ENCODE data around the gene ZNHIT6. TPM values are rescaled to one million over a fixed set of nuclear protein-coding genes. Genes with fewer than 3 reads are reported as not detected.
A peak's percentile ranks its signal among the peaks of the same experiment; 100 is the strongest.
"Not testable (repeated sequence)": the region's sequence is repeated elsewhere in the genome, so short reads cannot be mapped to it uniquely, and the experiment has no call there.

ZNHIT6 gene
- total RNA-seq, 1 donor from 2014 or later, result 30.7 TPM

- no peak for DNase-seq (ENCODE audit: low spot score)
Measured at GRCh38 chr1:85672031-85672660, 36.1 kb downstream of the ZNHIT6 start.

DNA sequence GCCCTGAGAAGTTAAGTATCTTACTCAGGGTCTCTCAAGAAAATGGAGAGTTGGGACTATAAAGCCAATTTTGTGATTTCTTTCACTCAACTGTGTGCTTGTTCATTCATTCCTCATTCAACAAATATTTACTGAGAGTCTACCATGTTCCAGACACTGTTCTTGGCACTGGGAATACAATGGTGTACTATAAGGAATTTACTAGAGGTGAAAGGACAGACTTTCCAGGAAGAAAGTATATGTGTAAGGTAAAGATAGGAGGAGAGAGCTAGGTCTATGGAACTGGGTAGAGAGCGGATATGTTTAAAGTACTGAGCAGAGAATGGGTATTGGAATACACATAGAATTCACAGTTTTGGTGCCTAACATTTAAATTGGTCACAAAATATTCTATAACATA is 42.3 kb downstream of the ZNHIT6 start:
- DNase-seq (ENCODE audit: low spot score), result no peak

GRCh38 chr1:85663382-85663781 is 44.9 kb downstream of the ZNHIT6 start:
- DNase-seq (ENCODE audit: low spot score), result no peak

GRCh38 chr1:85661767-85662166 is 46.5 kb downstream of the ZNHIT6 start:
- DNase-seq (ENCODE audit: low spot score), result no peak

DNA sequence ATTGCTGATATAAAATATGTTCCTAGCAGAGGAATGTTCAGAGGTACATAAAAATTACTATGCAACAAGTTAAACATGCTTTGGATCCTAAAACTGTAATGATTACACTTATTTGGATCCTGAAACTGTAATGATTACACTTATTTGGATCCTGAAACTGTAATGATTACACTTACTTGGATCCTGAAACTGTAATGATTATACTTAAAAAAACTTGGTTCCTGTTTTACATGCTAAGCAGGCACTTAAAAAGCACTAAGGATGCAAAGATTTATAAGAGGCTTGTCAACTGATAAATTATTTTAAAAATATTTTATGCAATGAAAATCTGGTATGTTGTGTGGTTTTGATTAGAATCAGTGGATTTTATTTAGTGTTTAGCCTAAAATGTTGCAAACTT is 47.7 kb downstream of the ZNHIT6 start:
- DNase-seq (ENCODE audit: low spot score), result no peak

DNA sequence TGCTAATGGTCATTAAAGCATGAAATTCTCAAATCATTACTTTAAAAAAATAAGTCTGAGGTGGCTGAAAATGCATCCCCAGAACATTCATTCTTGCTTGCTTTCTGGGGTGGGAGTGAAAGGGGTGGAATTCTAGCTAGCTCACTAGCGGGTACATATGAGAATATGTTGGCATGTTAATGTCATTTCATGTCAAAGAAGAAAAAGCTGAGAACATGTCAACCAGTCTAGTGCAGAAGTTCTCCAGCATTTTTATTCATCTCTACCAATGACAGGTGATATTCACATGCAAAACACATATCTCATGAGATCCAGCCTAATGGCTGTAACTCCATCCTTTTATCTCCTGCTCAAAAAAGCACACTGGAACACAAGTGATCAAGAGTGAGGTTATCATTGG is 49.1 kb downstream of the ZNHIT6 start:
- no peak for DNase-seq (ENCODE audit: low spot score)

GRCh38 chr1:85656948-85657347 is 51.3 kb downstream of the ZNHIT6 start:
- no peak for DNase-seq (ENCODE audit: low spot score)

- DNase-seq (ENCODE audit: low spot score), result no peak
Measured at GRCh38 chr1:85656256-85656655, 52.0 kb downstream of the ZNHIT6 start.

DNA sequence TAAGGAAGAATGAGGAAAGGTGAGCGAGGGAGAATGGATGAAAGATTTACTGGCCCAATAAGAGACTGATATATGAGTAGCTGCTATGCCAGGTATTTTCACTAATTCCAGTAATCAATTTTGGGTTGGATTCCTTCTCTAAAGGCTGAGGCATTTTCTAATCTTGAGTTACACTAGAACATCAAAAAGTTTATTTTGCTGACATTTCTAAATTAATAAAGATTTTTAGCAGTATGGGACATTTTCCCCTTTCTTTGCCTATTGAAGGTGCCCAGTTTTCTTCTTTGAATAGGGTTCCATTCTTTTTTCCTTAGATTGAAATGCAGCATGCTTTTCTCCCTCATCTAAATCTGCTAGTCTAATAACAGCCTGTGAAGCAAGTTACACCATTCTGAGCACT is 52.9 kb downstream of the ZNHIT6 start:
- DNase-seq (ENCODE audit: low spot score), result no peak

DNA sequence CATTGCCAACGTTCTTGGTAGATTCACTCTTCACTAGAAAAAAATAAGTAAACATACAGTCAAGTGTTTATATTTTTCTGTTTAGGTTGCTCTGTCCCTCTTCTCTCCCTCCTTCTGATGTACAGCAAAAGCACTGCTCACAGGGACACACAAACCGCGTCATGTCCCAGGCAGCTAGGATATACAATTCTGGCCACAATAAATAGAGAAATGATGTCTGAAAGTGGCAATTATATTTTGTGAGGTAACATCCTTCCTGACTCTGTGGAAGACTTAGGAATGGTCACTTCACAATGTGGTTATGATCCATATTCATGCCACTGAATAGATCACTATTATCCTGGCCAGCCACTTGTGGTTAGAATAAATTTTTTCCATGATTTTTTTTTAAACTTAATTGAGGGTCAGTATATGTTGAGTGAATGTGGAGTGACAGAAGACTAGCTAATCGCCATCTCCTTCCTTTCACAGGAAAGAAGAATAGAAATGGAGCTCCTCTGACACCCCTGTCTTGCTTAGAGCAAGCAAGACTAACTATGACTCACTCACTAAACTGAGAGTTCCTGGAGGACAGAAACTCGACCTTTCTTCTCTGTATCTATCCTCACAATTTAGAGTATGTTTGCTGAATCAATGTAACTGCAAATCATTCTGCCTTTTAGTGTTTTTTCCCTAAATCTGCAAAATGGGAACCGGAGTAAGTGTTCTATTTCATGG is 54.0 kb downstream of the ZNHIT6 start:
- DNase-seq (ENCODE audit: low spot score), result no peak

- no peak for DNase-seq (ENCODE audit: low spot score)
Measured at GRCh38 chr1:85652327-85652726, 55.9 kb downstream of the ZNHIT6 start.

- no peak for DNase-seq (ENCODE audit: low spot score)
Measured at GRCh38 chr1:85650645-85651044, 57.6 kb downstream of the ZNHIT6 start.

DNA sequence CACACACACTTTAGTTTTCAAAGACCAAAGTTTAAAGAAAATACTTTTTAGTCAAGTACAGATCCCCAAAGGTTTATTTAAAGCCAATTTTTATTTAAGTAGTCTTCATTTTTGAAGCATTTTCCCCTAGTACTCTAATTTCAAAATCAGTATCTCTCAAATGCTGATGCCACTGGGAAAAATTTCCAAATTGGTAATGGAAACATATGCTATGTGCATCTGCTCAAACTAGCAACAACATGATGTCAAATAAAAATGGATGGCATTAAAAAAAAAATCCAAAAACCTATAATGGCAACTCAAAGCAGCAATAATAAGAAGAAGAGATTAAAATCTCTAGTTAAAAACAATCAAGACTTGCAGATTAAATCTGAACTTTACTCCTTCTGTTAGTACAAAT is 58.6 kb downstream of the ZNHIT6 start:
- DNase-seq (ENCODE audit: low spot score), result no peak

GRCh38 chr1:85641598-85642556 is 66.4 kb downstream of the ZNHIT6 start:
- DNase-seq (ENCODE audit: low spot score), result not testable (repeated sequence)

DNA sequence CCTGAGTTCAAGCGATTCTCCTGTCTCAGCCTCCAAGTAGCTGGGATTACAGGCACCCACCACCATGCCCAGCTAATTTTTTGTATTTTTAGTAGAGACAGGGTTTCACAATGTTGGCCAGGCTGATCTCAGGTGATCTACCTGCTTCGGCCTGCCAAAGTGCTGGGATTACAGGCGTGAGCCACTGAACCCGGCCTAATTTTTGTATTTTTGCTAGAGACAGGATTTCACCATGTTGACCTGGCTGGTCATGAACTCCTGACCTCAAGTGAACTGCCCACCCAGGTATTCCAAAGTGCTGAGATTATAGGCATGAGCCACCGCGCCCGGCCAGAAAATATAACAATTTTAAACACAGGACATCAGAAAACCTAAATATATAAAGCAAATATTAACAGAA is 68.3 kb downstream of the ZNHIT6 start:
- DNase-seq (ENCODE audit: low spot score), result not testable (repeated sequence)

- DNase-seq (ENCODE audit: low spot score), result no peak
Measured at GRCh38 chr1:85638412-85638811, 69.8 kb downstream of the ZNHIT6 start.

DNA sequence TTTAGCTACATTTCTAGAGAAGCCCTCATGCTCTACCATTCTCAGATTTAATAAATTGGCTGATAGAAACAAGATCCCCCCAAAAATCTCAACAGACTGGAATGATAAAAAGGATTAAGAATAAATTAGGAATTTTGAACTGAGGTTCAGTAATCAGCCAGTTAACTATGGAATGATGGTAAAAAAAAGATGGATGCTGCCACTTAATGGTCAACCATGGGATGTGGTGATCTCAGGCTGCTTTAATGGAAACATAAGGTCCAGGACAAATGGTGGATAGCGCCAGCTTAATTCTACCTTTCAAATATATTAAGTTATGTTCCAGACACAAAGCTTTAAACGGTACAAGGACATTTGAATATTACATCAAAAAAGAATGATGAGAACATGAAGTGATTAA is 77.7 kb downstream of the ZNHIT6 start:
- DNase-seq (ENCODE audit: low spot score), result no peak

DNA sequence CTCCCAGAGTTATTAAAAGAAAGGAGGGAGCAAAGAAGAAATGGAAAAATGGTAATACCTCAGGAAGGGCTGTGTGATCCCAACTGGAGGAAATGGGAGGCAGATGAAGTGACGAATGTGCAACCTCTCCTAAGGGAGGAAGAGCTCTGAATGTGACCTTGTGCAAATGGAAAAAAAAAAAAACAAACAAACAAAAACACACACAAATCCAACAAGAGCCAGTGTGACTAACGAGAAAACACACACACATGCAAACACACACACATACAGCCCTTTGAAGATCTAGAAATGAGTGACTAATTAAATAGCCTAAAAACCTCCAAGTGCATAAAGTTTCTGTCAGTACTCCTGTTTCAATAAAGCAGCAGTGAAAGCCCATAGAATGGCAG is 78.7 kb downstream of the ZNHIT6 start:
- no peak for DNase-seq (ENCODE audit: low spot score)

GRCh38 chr1:85628791-85629531 is 79.3 kb downstream of the ZNHIT6 start:
- peak; percentile 58 for DNase-seq (ENCODE audit: low spot score)

- no peak for DNase-seq (ENCODE audit: low spot score)
Measured at GRCh38 chr1:85626818-85627217, 81.4 kb downstream of the ZNHIT6 start.

DNA sequence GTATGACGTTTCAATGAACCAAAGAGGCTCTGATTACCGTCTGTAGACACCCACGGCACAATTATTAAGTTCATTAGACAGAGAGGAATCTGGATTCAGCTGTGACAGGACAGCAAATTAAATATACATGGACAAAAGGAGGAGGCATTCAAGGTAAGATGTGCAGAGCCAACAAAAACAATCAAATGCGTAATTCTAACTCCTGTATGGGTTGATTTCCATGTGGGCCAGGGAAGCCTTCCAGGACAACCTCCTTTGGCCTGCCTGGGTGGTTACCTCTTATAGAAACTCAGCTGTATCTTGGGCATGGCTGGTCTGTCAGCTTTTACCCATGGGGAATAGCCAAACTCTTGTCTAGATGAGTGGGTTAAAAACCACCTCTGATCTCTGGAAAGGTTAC is 83.9 kb downstream of the ZNHIT6 start:
- no peak for DNase-seq (ENCODE audit: low spot score)

GRCh38 chr1:85623061-85623471 is 85.2 kb downstream of the ZNHIT6 start:
- DNase-seq (ENCODE audit: low spot score), result no peak

All from ureter (tissue), 1 donor.